HG02981 (cell line): ENCODE measurements around the gene SLC27A5.
"Not testable (repeated sequence)": the region's sequence is repeated elsewhere in the genome, so short reads cannot be mapped to it uniquely, and the experiment has no call there.

Source experiments
- ATAC-seq: cut with Tn5 transposase; IDR thresholded peaks from one replicate; pipeline ENCODE4 v1.9.1; 2021; ENCODE audit warnings: mild to moderate bottlenecking, moderate library complexity; ENCODE audit not compliant: unreplicated experiment

The SLC27A5 gene

DNA sequence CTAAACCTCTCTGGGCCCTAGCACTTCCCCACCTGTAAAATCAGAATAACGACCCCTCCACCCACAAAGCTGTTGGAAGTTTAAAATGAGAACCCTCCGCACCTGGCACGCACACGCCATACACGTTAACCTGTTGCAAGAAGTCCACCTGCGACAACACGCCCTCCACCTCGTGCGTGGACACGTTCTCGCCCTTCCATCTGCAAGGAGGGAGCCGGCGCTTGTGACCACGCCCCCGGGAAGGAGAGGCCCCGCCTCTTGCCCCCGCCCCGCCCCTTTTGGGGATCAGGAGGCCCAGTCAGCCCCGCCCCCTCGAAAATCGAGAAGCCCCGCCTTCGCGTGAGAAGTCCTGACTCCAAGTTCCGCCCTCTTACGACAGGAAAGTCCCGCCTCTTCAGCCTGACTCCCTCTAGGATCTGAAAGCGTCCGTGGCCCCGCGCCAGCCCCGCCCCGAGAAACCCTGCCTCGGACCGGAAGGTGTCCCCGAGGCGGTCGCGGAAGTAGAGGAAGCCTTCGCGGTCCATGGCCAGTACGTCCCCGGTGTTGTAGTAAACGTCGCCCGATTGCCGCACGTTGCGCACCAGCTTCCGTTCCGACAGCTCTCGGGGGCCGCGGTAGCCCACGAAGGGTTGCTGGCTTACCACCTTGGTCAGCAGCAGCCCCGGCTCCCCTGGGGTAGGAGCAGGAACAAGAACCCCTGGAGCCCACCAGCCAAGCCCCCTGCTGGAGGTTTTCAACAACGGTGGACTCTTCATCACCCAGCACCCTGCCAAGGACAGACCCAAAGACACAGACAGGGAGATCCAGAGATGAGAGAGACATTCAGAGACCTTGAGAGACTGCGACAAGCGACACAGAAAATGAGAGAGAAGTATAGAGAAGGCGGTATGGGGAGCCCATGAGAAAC lies 12.5 kb downstream of the SLC27A5 start:
- peak; percentile 91 for ATAC-seq

GRCh38 chr19:58498316-58499020 lies 13.3 kb downstream of the SLC27A5 start:
- ATAC-seq: no peak

GRCh38 chr19:58497634-58498170 lies 14.1 kb downstream of the SLC27A5 start:
- no peak for ATAC-seq

GRCh38 chr19:58492265-58492664 lies 19.5 kb downstream of the SLC27A5 start:
- ATAC-seq: no peak

- no peak for ATAC-seq
Measured at GRCh38 chr19:58491393-58491792, 20.4 kb downstream of the SLC27A5 start.

DNA sequence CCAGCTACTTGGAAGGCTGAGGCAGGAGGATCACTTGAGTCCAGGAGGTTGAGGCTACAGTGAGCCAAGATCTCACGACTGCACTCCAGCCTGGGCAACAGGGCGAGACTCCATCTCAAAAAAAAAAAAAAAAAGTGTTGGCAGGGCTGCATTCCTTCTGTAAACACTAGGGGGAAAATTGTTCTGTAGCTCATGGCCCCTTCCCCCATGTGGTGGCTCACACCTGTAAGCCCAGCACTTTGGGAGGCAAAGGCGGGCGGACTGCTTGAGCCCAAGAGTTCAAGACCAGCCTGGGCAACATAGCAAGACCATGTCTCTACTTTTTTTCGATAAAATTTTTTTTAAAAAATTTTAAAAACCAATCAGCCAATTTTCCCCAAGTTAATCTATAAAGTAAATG lies 27.4 kb downstream of the SLC27A5 start:
- not testable (repeated sequence) for ATAC-seq

GRCh38 chr19:58483776-58484175 lies 28.0 kb downstream of the SLC27A5 start:
- ATAC-seq: no peak

- ATAC-seq: no peak
Measured at GRCh38 chr19:58482372-58482771, 29.4 kb downstream of the SLC27A5 start.

- ATAC-seq: no peak
Measured at GRCh38 chr19:58480831-58481230, 31.0 kb downstream of the SLC27A5 start.

DNA sequence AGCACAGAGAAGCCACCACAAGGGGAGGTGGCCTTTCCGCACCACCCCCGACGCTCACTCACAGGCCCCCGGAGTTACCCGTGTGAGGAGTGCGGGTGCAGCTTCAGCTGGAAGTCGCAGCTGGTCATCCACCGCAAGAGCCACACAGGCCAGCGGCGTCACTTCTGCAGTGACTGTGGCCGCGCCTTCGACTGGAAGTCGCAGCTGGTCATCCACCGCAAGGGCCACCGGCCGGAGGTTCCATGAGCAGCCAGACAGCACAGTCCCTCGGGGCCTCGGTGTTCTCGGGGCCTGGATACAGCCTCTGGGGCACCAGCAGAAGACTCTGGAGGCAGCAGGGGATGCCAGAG lies 31.3 kb downstream of the SLC27A5 start:
- no peak for ATAC-seq

GRCh38 chr19:58479736-58480480 lies 31.9 kb downstream of the SLC27A5 start:
- no peak for ATAC-seq

DNA sequence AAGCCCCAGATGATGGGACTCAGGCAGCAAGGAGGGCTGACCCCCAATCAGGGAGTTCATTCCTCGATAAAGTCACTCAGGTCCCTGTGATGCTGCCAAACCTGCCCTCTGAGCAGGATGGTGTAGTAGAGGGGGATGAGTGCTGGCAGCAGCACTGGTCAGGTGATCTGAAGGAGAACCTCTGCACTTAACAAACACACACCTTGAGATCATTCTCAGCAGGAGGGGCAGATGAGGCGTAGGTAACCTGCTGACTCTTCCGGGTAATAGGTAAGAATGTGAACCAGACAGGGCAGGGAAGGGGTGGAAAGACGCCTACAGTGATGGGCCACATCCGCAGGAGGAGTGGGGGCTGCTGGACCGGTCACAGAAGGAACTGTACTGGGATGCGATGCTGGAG lies 32.5 kb downstream of the SLC27A5 start:
- ATAC-seq: no peak

- no peak for ATAC-seq
Measured at GRCh38 chr19:58477871-58478270, 33.9 kb downstream of the SLC27A5 start.

DNA sequence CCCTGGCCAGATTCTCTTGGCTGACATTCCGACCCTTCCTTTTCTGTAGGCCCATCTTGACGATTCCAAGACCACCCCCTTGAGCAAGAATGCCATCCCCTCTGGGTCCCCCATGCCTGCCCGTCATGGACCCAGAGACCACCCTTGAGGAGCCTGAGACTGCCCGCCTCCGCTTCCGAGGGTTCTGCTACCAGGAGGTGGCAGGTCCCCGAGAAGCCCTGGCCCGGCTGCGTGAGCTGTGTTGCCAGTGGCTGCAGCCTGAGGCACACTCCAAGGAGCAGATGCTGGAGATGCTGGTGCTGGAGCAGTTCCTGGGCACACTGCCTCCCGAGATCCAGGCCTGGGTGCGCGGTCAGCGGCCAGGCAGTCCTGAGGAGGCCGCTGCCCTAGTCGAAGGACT lies 34.7 kb downstream of the SLC27A5 start:
- no peak for ATAC-seq

GRCh38 chr19:58476498-58477015 lies 35.2 kb downstream of the SLC27A5 start:
- no peak for ATAC-seq

DNA sequence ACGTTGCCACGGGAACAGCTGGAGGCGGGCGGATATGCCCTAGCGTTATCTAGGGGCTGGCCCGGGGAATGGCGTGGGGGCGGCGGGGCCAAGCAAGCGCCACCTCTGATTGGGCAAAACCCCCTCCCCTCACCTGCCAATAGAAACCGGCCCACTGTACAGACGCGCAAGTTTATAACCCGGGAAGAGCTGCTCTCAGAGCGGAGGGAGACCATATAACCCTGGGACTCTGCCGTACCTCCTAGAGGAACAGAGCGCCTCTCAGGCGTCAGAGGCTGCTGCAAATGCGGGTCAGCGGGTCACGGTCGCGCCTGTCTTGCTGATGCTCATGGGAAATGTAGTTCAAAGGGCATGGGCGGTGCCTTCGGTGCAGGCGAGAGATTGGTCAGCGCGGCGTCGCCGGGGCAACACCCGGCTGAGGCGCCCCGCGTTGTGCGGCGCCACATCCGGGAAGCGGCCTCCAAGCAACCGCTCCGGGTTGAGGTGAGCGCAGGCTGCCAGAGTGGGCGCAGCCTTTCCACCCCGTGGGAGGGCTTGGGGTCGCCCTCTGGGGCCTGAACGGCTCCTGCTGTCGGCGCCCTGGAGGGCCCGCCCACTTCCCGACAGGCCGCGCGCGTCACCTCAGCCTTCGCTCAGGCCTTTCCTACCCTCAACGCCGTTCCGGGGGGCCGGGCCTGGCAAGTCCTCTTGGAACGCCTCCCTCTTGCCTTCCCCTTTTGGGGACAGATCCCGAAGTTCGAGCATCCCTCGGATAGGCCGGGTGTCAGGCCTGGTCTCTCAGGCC lies 35.9 kb downstream of the SLC27A5 start, which contains the start of gene ZNF446:
ZNF446 (plus strand) TSS at position 639 of the 784 bp plus-strand sequence. CDS start 867 bp downstream, outside the sequence.
- ATAC-seq: peak; percentile 79

- peak; percentile 11 for ATAC-seq
Measured at GRCh38 chr19:58474997-58475713, 36.6 kb downstream of the SLC27A5 start.

- ATAC-seq: no peak
Measured at GRCh38 chr19:58474291-58474996, 37.3 kb downstream of the SLC27A5 start.

DNA sequence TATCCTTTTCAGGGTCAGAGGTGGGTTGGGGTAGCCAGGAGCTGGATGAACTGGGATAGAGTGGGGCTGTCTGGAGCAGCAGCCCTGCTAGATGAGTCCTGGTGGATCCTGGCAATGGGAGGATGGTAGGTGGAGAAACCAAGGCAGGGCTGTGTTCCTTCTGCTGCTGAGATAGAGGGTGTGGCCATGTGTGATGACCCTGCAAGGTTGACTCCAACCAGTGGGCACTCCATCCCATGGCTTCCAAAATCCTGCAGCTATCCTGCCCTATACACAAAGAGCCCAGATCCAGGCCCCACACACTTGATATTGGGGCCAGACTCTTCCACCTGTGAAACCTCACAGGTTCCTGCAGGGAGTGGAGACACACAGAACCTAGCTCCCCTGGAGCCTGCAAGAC lies 38.0 kb downstream of the SLC27A5 start:
- no peak for ATAC-seq
